Tibial nerve (tissue), 4 donors: ENCODE results near the gene MCEMP1. TPM values are rescaled to one million over a fixed set of nuclear protein-coding genes. Genes with fewer than 3 reads are reported as not detected.

Source experiments
- DNase-seq, 2 donors: peaks; one replicate each; pipeline ENCODE4 v3.0.0-alpha.2; 2019; ENCODE audit warnings: low spot score in 2 of 2
- H3K27ac ChIP-seq, 4 donors: fragments of 200-600 bp; sonication (generic) in 3 of 4; one replicate each; pipeline ENCODE4 v1.5.1; 2017 to 2019; ENCODE audit warnings: mild to moderate bottlenecking in 1 of 4
- H3K27me3 ChIP-seq, 2 donors: fragments of 200-600 bp; sonication (generic) in 1 of 2; one replicate each; pipeline versions ENCODE4 v1.5.1 to v1.6.0; 2017 to 2019
- H3K36me3 ChIP-seq, 3 donors: fragments of 200-600 bp; sonication (generic); one replicate each; pipeline ENCODE4 v1.5.1; 2018 to 2019
- H3K4me1 ChIP-seq, 4 donors: fragments of 200-600 bp; sonication (generic) in 3 of 4; one replicate each; pipeline ENCODE4 v1.5.1; 2017 to 2019
- H3K4me3 ChIP-seq, 4 donors: fragments of 200-600 bp; sonication (generic) in 3 of 4; one replicate each; pipeline ENCODE4 v1.5.1; 2017 to 2019; ENCODE audit warnings: mild to moderate bottlenecking in 1 of 4, moderate library complexity in 1 of 4
- H3K9me3 ChIP-seq, 4 donors: fragments of 200-600 bp; sonication (generic) in 3 of 4; one replicate each; pipeline ENCODE4 v1.5.1; 2017 to 2019
- CTCF ChIP-seq, 5 experiments: fragments of 200-600 bp in 3 of 5; fragments of 450-650 bp in 2 of 5; sonication (generic) in 3 of 5; IDR thresholded peaks; one replicate each; pipeline ENCODE4 v1.5.1; 2016 to 2019; ENCODE audit warnings: antibody characterized with exemption in 5 of 5, mild to moderate bottlenecking in 3 of 5, moderate library complexity in 2 of 5
- EP300 ChIP-seq, 2 donors: sonication (generic); formaldehyde crosslinking; IDR thresholded peaks; one replicate each; pipeline ENCODE4 v1.6.1; 2017; ENCODE audit warnings: antibody characterized with exemption in 2 of 2, mild to moderate bottlenecking in 1 of 2
- POLR2A ChIP-seq, 2 donors: fragments of 450-650 bp; IDR thresholded peaks; one replicate each; pipeline ENCODE4 v1.6.1; 2017; ENCODE audit warnings: antibody characterized with exemption in 2 of 2, mild to moderate bottlenecking in 2 of 2, moderate library complexity in 2 of 2
- WGBS, 2 donors: methylation state at CpG; one replicate each; pipeline ENCODE4 v1.1.5; 2018; 5-methylcytosine and 5-hydroxymethylcytosine counted together
- total RNA-seq, 4 donors: library from RNA; depleted of rRNA; stranded (reverse); fragments of >200 nt; gene quantifications; one replicate each; pipeline ENCODE4 v1.1.0, GENCODE V29; 2016

The MCEMP1 gene
- total RNA-seq, 4 donors from 2014 or later = 1.5 TPM; not detected in 3

DNA sequence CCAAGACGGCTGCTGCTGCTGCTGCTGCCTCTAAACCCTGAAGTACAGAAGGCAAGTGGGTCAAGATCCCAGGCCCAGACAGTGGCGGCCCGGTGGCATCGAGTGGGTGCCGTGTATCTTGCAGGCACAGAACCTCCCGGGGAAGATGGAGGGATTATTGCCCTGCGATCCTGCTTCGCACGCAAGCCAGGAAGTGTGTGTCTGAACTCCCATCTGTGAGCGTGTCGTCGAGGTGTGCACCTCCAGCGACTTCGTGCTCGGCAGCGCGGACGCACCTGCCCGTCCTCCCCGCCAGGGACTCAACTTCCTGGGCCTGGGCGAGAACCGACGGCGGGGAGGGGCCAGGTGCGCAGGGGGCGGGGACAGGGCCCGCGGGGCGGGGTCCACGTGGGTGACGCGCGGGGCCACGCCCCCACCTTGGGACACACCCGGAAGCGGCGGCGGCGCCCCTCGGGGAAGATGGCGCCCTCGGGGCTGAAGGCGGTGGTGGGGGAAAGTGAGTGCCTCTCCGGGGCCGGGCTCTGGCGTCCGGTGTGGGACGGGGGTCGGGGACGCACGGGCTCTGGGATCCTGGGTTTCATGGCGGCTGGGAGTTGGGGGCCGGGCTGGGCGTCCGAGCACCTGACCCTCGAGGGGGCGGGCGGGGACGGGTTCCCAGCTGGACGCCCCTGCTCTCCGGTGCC, 40.1 kb upstream of the MCEMP1 start, which contains the start of gene STXBP2:
TSS of gene STXBP2 (plus strand) at position 420 of the 683 bp plus-strand sequence. CDS start at position 460, 40 bp downstream.
- H3K36me3 ChIP-seq = peaks cover 0 to 11% (median 0%) of the 10 kb centered on the region in 3 donors
- peak within 1 kb of the TSS in 2 of 4 donors; percentile 49 to 83 for H3K27ac ChIP-seq
- H3K4me1 ChIP-seq = peaks cover 0 to 8% (median 0%) of the 10 kb centered on the region in 4 donors
- 5 to 15% methylated on average over 34 to 40 of the region's 61 CpGs for WGBS, 2 donors
- TF ChIP-seq POLR2A (IDR thresholded peaks at IDR 0.05) (no peak), CTCF (IDR thresholded peaks at IDR 0.05) (no peak), EP300 (IDR thresholded peaks at IDR 0.05) (no peak)
- peak in 1 of 2 donors; percentile 37 for DNase-seq
- peaks cover 0 to 31% of the 10 kb centered on the region in 2 donors for H3K27me3 ChIP-seq
- peak within 1 kb of the TSS; percentile 23 to 57 (median 38) for H3K4me3 ChIP-seq
- H3K9me3 ChIP-seq = no peaks in the 10 kb centered on the region

DNA sequence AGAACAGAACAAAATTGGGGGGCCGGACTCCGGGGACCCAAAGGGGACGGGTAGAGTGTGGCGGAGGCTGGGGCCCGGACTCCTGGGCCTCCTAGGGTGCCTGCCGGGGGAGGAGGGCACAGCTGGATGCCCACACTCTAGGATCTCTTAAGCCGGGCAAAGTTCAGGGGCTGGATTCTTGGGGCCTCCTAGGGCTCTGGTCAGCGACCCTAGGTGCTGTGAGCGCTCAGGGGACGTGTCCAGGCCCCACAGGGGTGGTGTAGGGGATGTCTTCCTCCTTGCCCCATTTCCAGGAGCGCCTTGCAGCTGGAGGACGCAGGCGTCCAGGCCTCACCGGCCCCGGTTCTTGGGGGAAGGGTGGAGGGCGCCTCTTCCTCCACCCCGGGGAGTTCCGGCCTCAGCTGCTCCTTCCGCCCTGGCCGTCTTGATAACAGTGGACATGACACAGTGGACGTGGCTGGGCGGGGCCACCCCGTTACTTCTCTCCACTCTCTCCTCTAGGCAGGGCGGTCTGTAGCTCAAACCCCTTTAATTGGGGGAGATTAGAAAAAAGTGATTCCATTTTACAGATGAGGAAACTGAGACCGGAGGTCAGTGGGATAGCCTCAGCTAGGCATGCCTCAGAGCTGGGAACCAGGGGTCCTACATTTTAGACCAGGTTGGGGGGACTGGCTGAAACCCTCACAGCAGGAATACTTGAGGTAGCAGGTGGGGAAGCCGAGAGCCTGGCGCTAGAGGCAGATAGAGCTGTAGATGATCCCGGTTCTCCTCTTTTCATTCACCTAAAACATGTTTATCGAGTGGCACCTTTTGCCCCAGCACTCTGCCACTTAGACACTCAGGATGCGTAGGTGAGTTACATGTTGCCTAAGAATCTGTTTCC, 39.3 kb upstream of the MCEMP1 start:
- TF ChIP-seq EP300 (IDR thresholded peaks at IDR 0.05) (no peak), CTCF (IDR thresholded peaks at IDR 0.05) (no peak), POLR2A (IDR thresholded peaks at IDR 0.05) (no peak)
- DNase-seq = no peak
- Histone ChIP-seq H3K27ac (peak overlapping the region in 2 of 4 donors; percentile 49 to 83), H3K4me1 (peaks cover 0 to 8% (median 0%) of the 10 kb centered on the region in 4 donors), H3K27me3 (peaks cover 0 to 31% of the 10 kb centered on the region in 2 donors), H3K9me3 (no peaks in the 10 kb centered on the region), H3K36me3 (peaks cover 0 to 3% (median 0%) of the 10 kb centered on the region in 3 donors), H3K4me3 (peak overlapping the region; percentile 23 to 57 (median 38))
- WGBS, 2 donors = 39 to 40% methylated on average over 28 to 29 of the region's 30 CpGs

DNA sequence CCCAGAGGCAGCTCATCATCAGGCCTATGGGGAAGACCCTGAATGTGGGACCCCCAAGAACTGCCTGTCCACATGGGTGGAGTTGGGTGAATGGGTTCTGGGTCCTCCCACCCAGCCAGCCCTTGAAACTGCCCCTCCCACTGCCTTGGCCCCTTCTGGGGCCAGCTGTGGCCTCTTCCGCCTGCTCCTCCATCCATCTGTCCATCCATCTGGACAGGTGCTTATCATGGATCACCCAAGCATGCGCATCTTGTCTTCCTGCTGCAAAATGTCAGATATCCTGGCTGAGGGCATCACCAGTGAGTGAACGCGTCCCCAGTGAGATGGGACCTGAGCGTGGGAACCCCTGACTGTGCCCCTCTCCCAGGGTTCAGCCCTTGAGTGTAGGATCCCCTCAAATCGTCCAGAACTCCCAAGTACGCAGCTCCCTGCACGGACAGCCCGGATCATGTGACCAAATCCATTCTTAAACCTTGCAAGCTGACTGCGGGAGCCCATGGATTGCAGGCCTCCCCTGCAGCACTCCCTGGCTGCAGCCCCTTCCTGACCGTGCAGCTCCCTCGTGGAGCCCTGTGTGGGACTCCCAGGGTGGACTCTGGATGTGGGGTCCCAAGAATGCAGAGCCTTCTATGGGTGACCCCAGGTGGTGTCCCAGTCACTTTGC, 38.0 kb upstream of the MCEMP1 start:
- no peaks in the 10 kb centered on the region for H3K9me3 ChIP-seq
- TF ChIP-seq CTCF (IDR thresholded peaks at IDR 0.05) = no peak
- TF ChIP-seq EP300 (IDR thresholded peaks at IDR 0.05) = no peak
- no peak for TF ChIP-seq POLR2A (IDR thresholded peaks at IDR 0.05)
- no peak overlapping the region for H3K27ac ChIP-seq
- no peaks in the 10 kb centered on the region for H3K36me3 ChIP-seq
- WGBS, 2 donors = 66 to 75% methylated on average over 10 to 12 of the region's 12 CpGs
- no peak overlapping the region for H3K4me3 ChIP-seq
- H3K4me1 ChIP-seq = peaks cover 0 to 8% (median 0%) of the 10 kb centered on the region in 4 donors
- peaks cover 0 to 31% of the 10 kb centered on the region in 2 donors for H3K27me3 ChIP-seq
- no peak for DNase-seq

DNA sequence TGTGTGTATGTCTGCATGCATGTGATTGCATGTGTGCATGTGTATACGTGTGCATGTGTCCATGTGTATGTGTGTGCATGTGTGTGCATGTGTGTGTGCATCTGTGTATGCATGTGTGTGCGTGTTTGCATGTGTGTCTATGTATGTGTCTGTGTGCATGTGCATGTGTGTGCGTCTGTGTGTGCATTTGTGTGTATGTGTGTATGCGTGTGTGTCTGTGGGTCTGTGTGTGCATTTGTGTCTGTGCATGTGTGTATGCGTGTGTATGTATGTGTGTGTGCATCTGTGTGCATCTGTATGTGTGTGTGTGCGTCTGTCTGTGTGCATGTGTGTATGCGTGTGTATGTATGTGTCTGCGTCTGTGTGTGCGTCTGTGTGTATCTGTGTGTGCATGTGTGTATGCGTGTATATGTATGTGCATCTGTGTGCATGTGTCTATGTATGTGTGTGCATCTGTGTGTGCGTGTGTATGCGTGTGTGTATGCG, 37.0 kb upstream of the MCEMP1 start:
- Histone ChIP-seq H3K36me3 (no peaks in the 10 kb centered on the region), H3K4me3 (no peak overlapping the region), H3K27ac (no peak overlapping the region), H3K9me3 (no peaks in the 10 kb centered on the region), H3K27me3 (peaks cover 0 to 31% of the 10 kb centered on the region in 2 donors), H3K4me1 (peaks cover 0 to 8% (median 0%) of the 10 kb centered on the region in 4 donors)
- no peak for DNase-seq
- no peak for TF ChIP-seq POLR2A (IDR thresholded peaks at IDR 0.05)
- TF ChIP-seq CTCF (IDR thresholded peaks at IDR 0.05) = no peak
- TF ChIP-seq EP300 (IDR thresholded peaks at IDR 0.05) = no peak
- 93 to 96% methylated on average over 13 of the region's 13 CpGs for WGBS, 2 donors
